H9 (cell line): ENCODE data around the gene RYR1. TPM values are rescaled to one million over a fixed set of nuclear protein-coding genes. Genes with fewer than 3 reads are reported as not detected.

Experiments used
- DNase-seq: peaks from one replicate; pipeline ENCODE4 v3.0.0-alpha.2; 2017
- H2AFZ ChIP-seq: one replicate; pipeline ENCODE4 v1.6.1; 2013; ENCODE audit warnings: mild to moderate bottlenecking, low read length, control low read depth, moderate library complexity
- H2AK5ac ChIP-seq: 2 replicates; pipeline ENCODE4 v1.6.1; 2013; ENCODE audit warnings: low read length, control low read depth, mixed read lengths; ENCODE audit not compliant: insufficient read length
- H2BK120ac ChIP-seq: one replicate; pipeline ENCODE4 v1.6.1; 2013; ENCODE audit warnings: low read depth, mild to moderate bottlenecking, low read length, control low read depth, inconsistent platforms; ENCODE audit not compliant: poor library complexity, severe bottlenecking
- H2BK12ac ChIP-seq: 2 replicates; pipeline ENCODE4 v1.6.1; 2013; ENCODE audit warnings: low read length, control low read depth, mixed read lengths, low read depth; ENCODE audit not compliant: insufficient read length
- H2BK15ac ChIP-seq: 2 replicates; pipeline ENCODE4 v1.6.1; 2013; ENCODE audit warnings: low read depth, low read length, control low read depth
- H2BK20ac ChIP-seq: one replicate; pipeline ENCODE4 v1.6.1; 2013; ENCODE audit warnings: low read depth, mild to moderate bottlenecking, low read length, control low read depth, inconsistent platforms; ENCODE audit not compliant: poor library complexity, severe bottlenecking
- H2BK5ac ChIP-seq: 2 replicates; pipeline ENCODE4 v1.6.1; 2013; ENCODE audit warnings: low read length, control low read depth, mixed read lengths; ENCODE audit not compliant: insufficient read length
- H3K14ac ChIP-seq: 2 replicates; pipeline ENCODE4 v1.6.1; 2013; ENCODE audit warnings: low read length, control low read depth; ENCODE audit not compliant: insufficient read depth
- H3K18ac ChIP-seq: 2 replicates; pipeline ENCODE4 v1.6.1; 2013; ENCODE audit warnings: low read depth, mild to moderate bottlenecking, mixed read lengths, low read length, control low read depth; ENCODE audit not compliant: insufficient read length
- H3K23ac ChIP-seq: 2 replicates; pipeline ENCODE4 v1.6.1; 2013; ENCODE audit warnings: low read length, control low read depth, mixed read lengths, low read depth; ENCODE audit not compliant: insufficient read length
- H3K23me2 ChIP-seq: 2 replicates; pipeline ENCODE4 v1.6.1; 2013; ENCODE audit warnings: low read depth, mild to moderate bottlenecking, mixed read lengths, low read length, control low read depth; ENCODE audit not compliant: insufficient read length, poor library complexity, severe bottlenecking
- H3K27ac ChIP-seq: 2 replicates; pipeline ENCODE4 v1.5.1; 2013; ENCODE audit warnings: low read length, control low read depth, mixed read lengths, low read depth; ENCODE audit not compliant: insufficient read length
- H3K27me3 ChIP-seq: 2 replicates; pipeline ENCODE4 v1.6.1; 2013; ENCODE audit warnings: low read length, control low read depth, inconsistent platforms; ENCODE audit not compliant: insufficient read depth
- H3K4ac ChIP-seq: 2 replicates; pipeline ENCODE4 v1.6.1; 2013; ENCODE audit warnings: low read depth, mild to moderate bottlenecking, control low read depth, inconsistent platforms, low read length, moderate library complexity
- H3K4me1 ChIP-seq: 2 replicates; pipeline ENCODE4 v1.6.1; 2013; ENCODE audit warnings: low read length, control low read depth, inconsistent platforms; ENCODE audit not compliant: insufficient read depth
- H3K4me2 ChIP-seq: 2 replicates; pipeline ENCODE4 v1.6.1; 2013; ENCODE audit warnings: low read length, control low read depth, mixed read lengths; ENCODE audit not compliant: insufficient read length, insufficient read depth
- H3K56ac ChIP-seq: 2 replicates; pipeline ENCODE4 v1.6.1; 2013; ENCODE audit warnings: low read depth, mild to moderate bottlenecking, mixed read lengths, low read length, control low read depth; ENCODE audit not compliant: insufficient read length
- H3K79me1 ChIP-seq: 2 replicates; pipeline ENCODE4 v1.6.1; 2013; ENCODE audit warnings: low read depth, mild to moderate bottlenecking, moderate library complexity, low read length, control low read depth, inconsistent platforms; ENCODE audit not compliant: insufficient read depth, poor library complexity, severe bottlenecking
- H3K79me2 ChIP-seq: 2 replicates; pipeline ENCODE4 v1.6.1; 2013; ENCODE audit warnings: low read length, control low read depth, inconsistent platforms; ENCODE audit not compliant: insufficient read depth
- H3K9ac ChIP-seq: 2 replicates; pipeline ENCODE4 v1.6.1; 2013; ENCODE audit warnings: low read length, control low read depth, mixed read lengths; ENCODE audit not compliant: insufficient read length; ENCODE audit errors: extremely low read depth
- H3K9me3 ChIP-seq: one replicate; pipeline ENCODE4 v1.6.1; 2013; ENCODE audit warnings: low read depth, low read length, inconsistent platforms; ENCODE audit not compliant: control insufficient read depth
- H3T11ph ChIP-seq: one replicate; pipeline ENCODE4 v1.6.1; 2013; ENCODE audit warnings: mild to moderate bottlenecking, low read length, control low read depth, inconsistent platforms
- H4K20me1 ChIP-seq: one replicate; pipeline ENCODE4 v1.6.1; 2013; ENCODE audit not compliant: control insufficient read depth, insufficient read length, insufficient read depth
- H4K5ac ChIP-seq: 2 replicates; pipeline ENCODE4 v1.6.1; 2013; ENCODE audit warnings: low read depth, mild to moderate bottlenecking, mixed read lengths, low read length, control low read depth; ENCODE audit not compliant: insufficient read length
- H4K8ac ChIP-seq: replicated peaks from 2 replicates; pipeline ENCODE4 v1.6.1; 2013; ENCODE audit warnings: low read length, control low read depth, mixed read lengths, low read depth; ENCODE audit not compliant: insufficient read length
- H4K91ac ChIP-seq: 2 replicates; pipeline ENCODE4 v1.6.1; 2013; ENCODE audit warnings: low read depth, mild to moderate bottlenecking, moderate library complexity, mixed read lengths, low read length, control low read depth; ENCODE audit not compliant: insufficient read length
- H3K27ac Mint-ChIP-seq, 3 experiments: 2 replicates in 2 of 3; 3 replicates in 1 of 3; pipeline ENCODE4 v1.8.0; 2020 to 2021; ENCODE audit warnings: mixed read lengths in 3 of 3, mild to moderate bottlenecking in 1 of 3, moderate library complexity in 1 of 3
- H3K27me3 Mint-ChIP-seq: 2 replicates; pipeline ENCODE4 v1.8.0; 2021; ENCODE audit warnings: low read depth, mild to moderate bottlenecking, moderate library complexity, mixed read lengths
- H3K36me3 Mint-ChIP-seq, 3 experiments: 2 replicates in 2 of 3; 3 replicates in 1 of 3; pipeline ENCODE4 v1.8.0; 2020 to 2021; ENCODE audit warnings: low read depth in 3 of 3, mixed read lengths in 3 of 3; ENCODE audit not compliant: insufficient read depth in 1 of 3
- H3K4me1 Mint-ChIP-seq, 2 experiments: 2 replicates each; pipeline ENCODE4 v1.8.0; 2020; ENCODE audit warnings: mixed read lengths in 2 of 2
- H3K4me3 Mint-ChIP-seq, 2 experiments: 2 replicates in 1 of 2; 3 replicates in 1 of 2; pipeline ENCODE4 v1.8.0; 2020 to 2021; ENCODE audit warnings: mild to moderate bottlenecking in 2 of 2, mixed read lengths in 2 of 2, moderate library complexity in 1 of 2
- H3K9me3 Mint-ChIP-seq, 2 experiments: 2 replicates in 1 of 2; 3 replicates in 1 of 2; pipeline ENCODE4 v1.8.0; 2020; ENCODE audit warnings: mild to moderate bottlenecking in 2 of 2, mixed read lengths in 2 of 2, moderate library complexity in 1 of 2
- CTCF ChIP-seq: fragments of 200-600 bp; sonication (generic); conservative IDR thresholded peaks from 3 replicates; pipeline ENCODE4 v1.8.0; 2021; ENCODE audit warnings: antibody characterized with exemption, mild to moderate bottlenecking
- WGBS: extraction: QIAGEN DNeasy Blood & Tissue Kit; methylation state at CpG from one replicate; pipeline ENCODE4 v1.1.7; 2013; ENCODE audit warnings: missing lambda C conversion rate, low lambda C conversion rate, mixed read lengths; ENCODE audit not compliant: insufficient read length; ENCODE audit errors: extremely low coverage; 5-methylcytosine and 5-hydroxymethylcytosine counted together
- total RNA-seq: library from RNA; stranded (reverse); gene quantifications from 2 replicates; pipeline ENCODE4 v1.2.1, GENCODE V29; 2021

Gene RYR1
- total RNA-seq, 1 experiment from 2014 or later: 8.9 TPM

GRCh38 chr19:38596057-38596981 lies 162.8 kb downstream of the RYR1 start:
- TF ChIP-seq CTCF: no peak
- no peak overlapping the region for H3K14ac ChIP-seq
- H2AFZ ChIP-seq: no peak overlapping the region
- no peak overlapping the region for H3T11ph ChIP-seq
- H3K56ac ChIP-seq: no peak overlapping the region
- no peaks in the 10 kb centered on the region for H3K9me3 ChIP-seq
- no peak overlapping the region for H2BK5ac ChIP-seq
- no peak overlapping the region for H4K8ac ChIP-seq
- Mint-ChIP-seq H3K4me3 (peak overlapping the region; percentile 86 to 93), H3K36me3 (no peaks in the 10 kb centered on the region), H3K27ac (peak overlapping the region; percentile 96 to 97 (median 96); a peak in 6 of 7 replicates), H3K4me1 (peaks cover 7 to 17% of the 10 kb centered on the region in 2 experiments), H3K9me3 (no peaks in the 10 kb centered on the region), H3K27me3 (peaks cover 2% of the 10 kb centered on the region; the same call in 1 of the 2 replicates)
- H3K4me1 ChIP-seq: no peaks in the 10 kb centered on the region
- no peaks in the 10 kb centered on the region for H3K79me1 ChIP-seq
- H2BK12ac ChIP-seq: no peak overlapping the region
- H3K4ac ChIP-seq: no peak overlapping the region
- no peak overlapping the region for H2BK15ac ChIP-seq
- H2BK20ac ChIP-seq: no peak overlapping the region
- peaks cover 4% of the 10 kb centered on the region for H3K23me2 ChIP-seq
- no peaks in the 10 kb centered on the region for H3K79me2 ChIP-seq
- no peak overlapping the region for H3K9ac ChIP-seq
- no peak overlapping the region for H3K23ac ChIP-seq
- H2BK120ac ChIP-seq: no peak overlapping the region
- H2AK5ac ChIP-seq: no peak overlapping the region
- peak; percentile 96 for DNase-seq
- no peak overlapping the region for H3K18ac ChIP-seq
- no peak overlapping the region for H3K27ac ChIP-seq
- no peak overlapping the region for H4K5ac ChIP-seq
- no peaks in the 10 kb centered on the region for H3K27me3 ChIP-seq
- H3K4me2 ChIP-seq: peak overlapping the region; percentile 52
- H4K20me1 ChIP-seq: no peaks in the 10 kb centered on the region
- WGBS: no CpG with 5 or more reads among the region's 55 CpGs
- H4K91ac ChIP-seq: no peak overlapping the region
